ENCODE results near the gene SLC7A6.
A peak's percentile ranks its signal among the peaks of the same experiment; 100 is the strongest.

The SLC7A6 gene

GRCh38 chr16:68313116-68313515 lies 48.8 kb downstream of the SLC7A6 start:
- Histone ChIP-seq H3K9ac (ENCODE audit: low read depth in 1 of 2, low read length in 2 of 2) (no peak overlapping the region), H3K4me3 (ENCODE audit: low read length in 2 of 2) (no peak overlapping the region), H3K27me3 (ENCODE audit: control insufficient read depth in 2 of 2, insufficient read depth in 2 of 2, low read length in 2 of 2) (no peaks in the 10 kb centered on the region), H3K4me1 (ENCODE audit: control insufficient read depth in 2 of 2, insufficient read depth in 2 of 2, low read length in 2 of 2) (peaks cover 17 to 19% of the 10 kb centered on the region in 2 donors), H3K9me3 (ENCODE audit: control insufficient read depth in 2 of 2, low read length in 2 of 2) (no peaks in the 10 kb centered on the region), H3K27ac (ENCODE audit: low read depth in 2 of 2, low read length in 2 of 2) (no peak overlapping the region), H3K36me3 (ENCODE audit: control insufficient read depth in 2 of 2, insufficient read depth in 2 of 2, low read length in 2 of 2) (peaks cover 5 to 23% of the 10 kb centered on the region in 2 donors)

GRCh38 chr16:68319185-68319908 lies 55.0 kb downstream of the SLC7A6 start:
- no peaks in the 10 kb centered on the region for H3K27me3 ChIP-seq (ENCODE audit: control insufficient read depth in 2 of 2, insufficient read depth in 2 of 2, low read length in 2 of 2)
- no peak overlapping the region for H3K9ac ChIP-seq (ENCODE audit: low read depth in 1 of 2, low read length in 2 of 2)
- no peaks in the 10 kb centered on the region for H3K9me3 ChIP-seq (ENCODE audit: control insufficient read depth in 2 of 2, low read length in 2 of 2)
- no peak overlapping the region for H3K27ac ChIP-seq (ENCODE audit: low read depth in 2 of 2, low read length in 2 of 2)
- no peak overlapping the region for H3K4me3 ChIP-seq (ENCODE audit: low read length in 2 of 2)
- no peaks in the 10 kb centered on the region for H3K4me1 ChIP-seq (ENCODE audit: control insufficient read depth in 2 of 2, insufficient read depth in 2 of 2, low read length in 2 of 2)
- H3K36me3 ChIP-seq (ENCODE audit: control insufficient read depth in 2 of 2, insufficient read depth in 2 of 2, low read length in 2 of 2): peaks cover 14 to 34% of the 10 kb centered on the region in 2 donors

GRCh38 chr16:68324336-68324735 lies 60.0 kb downstream of the SLC7A6 start:
- Histone ChIP-seq H3K27me3 (ENCODE audit: control insufficient read depth in 2 of 2, insufficient read depth in 2 of 2, low read length in 2 of 2) (no peaks in the 10 kb centered on the region), H3K4me1 (ENCODE audit: control insufficient read depth in 2 of 2, insufficient read depth in 2 of 2, low read length in 2 of 2) (no peaks in the 10 kb centered on the region), H3K4me3 (ENCODE audit: low read length in 2 of 2) (no peak overlapping the region), H3K9me3 (ENCODE audit: control insufficient read depth in 2 of 2, low read length in 2 of 2) (no peaks in the 10 kb centered on the region), H3K9ac (ENCODE audit: low read depth in 1 of 2, low read length in 2 of 2) (no peak overlapping the region), H3K27ac (ENCODE audit: low read depth in 2 of 2, low read length in 2 of 2) (no peak overlapping the region), H3K36me3 (ENCODE audit: control insufficient read depth in 2 of 2, insufficient read depth in 2 of 2, low read length in 2 of 2) (peaks cover 19 to 36% of the 10 kb centered on the region in 2 donors)

GRCh38 chr16:68324780-68325357 lies 60.5 kb downstream of the SLC7A6 start:
- Histone ChIP-seq H3K4me1 (ENCODE audit: control insufficient read depth in 2 of 2, insufficient read depth in 2 of 2, low read length in 2 of 2) (no peaks in the 10 kb centered on the region), H3K27me3 (ENCODE audit: control insufficient read depth in 2 of 2, insufficient read depth in 2 of 2, low read length in 2 of 2) (no peaks in the 10 kb centered on the region), H3K9ac (ENCODE audit: low read depth in 1 of 2, low read length in 2 of 2) (no peak overlapping the region), H3K9me3 (ENCODE audit: control insufficient read depth in 2 of 2, low read length in 2 of 2) (no peaks in the 10 kb centered on the region), H3K36me3 (ENCODE audit: control insufficient read depth in 2 of 2, insufficient read depth in 2 of 2, low read length in 2 of 2) (peaks cover 18 to 32% of the 10 kb centered on the region in 2 donors), H3K4me3 (ENCODE audit: low read length in 2 of 2) (no peak overlapping the region), H3K27ac (ENCODE audit: low read depth in 2 of 2, low read length in 2 of 2) (no peak overlapping the region)

- no peaks in the 10 kb centered on the region for H3K4me1 ChIP-seq (ENCODE audit: control insufficient read depth in 2 of 2, insufficient read depth in 2 of 2, low read length in 2 of 2)
- no peaks in the 10 kb centered on the region for H3K9me3 ChIP-seq (ENCODE audit: control insufficient read depth in 2 of 2, low read length in 2 of 2)
- no peak overlapping the region for H3K9ac ChIP-seq (ENCODE audit: low read depth in 1 of 2, low read length in 2 of 2)
- peaks cover 16 to 23% of the 10 kb centered on the region in 2 donors for H3K36me3 ChIP-seq (ENCODE audit: control insufficient read depth in 2 of 2, insufficient read depth in 2 of 2, low read length in 2 of 2)
- H3K27ac ChIP-seq (ENCODE audit: low read depth in 2 of 2, low read length in 2 of 2): no peak overlapping the region
- no peaks in the 10 kb centered on the region for H3K27me3 ChIP-seq (ENCODE audit: control insufficient read depth in 2 of 2, insufficient read depth in 2 of 2, low read length in 2 of 2)
- H3K4me3 ChIP-seq (ENCODE audit: low read length in 2 of 2): no peak overlapping the region
These were observed 64.0 kb downstream of the SLC7A6 start for GRCh38 chr16:68328151-68328859.

- Histone ChIP-seq H3K36me3 (ENCODE audit: control insufficient read depth in 2 of 2, insufficient read depth in 2 of 2, low read length in 2 of 2) (peaks cover 13 to 23% of the 10 kb centered on the region in 2 donors), H3K4me1 (ENCODE audit: control insufficient read depth in 2 of 2, insufficient read depth in 2 of 2, low read length in 2 of 2) (no peaks in the 10 kb centered on the region), H3K27ac (ENCODE audit: low read depth in 2 of 2, low read length in 2 of 2) (no peak overlapping the region), H3K9me3 (ENCODE audit: control insufficient read depth in 2 of 2, low read length in 2 of 2) (no peaks in the 10 kb centered on the region), H3K27me3 (ENCODE audit: control insufficient read depth in 2 of 2, insufficient read depth in 2 of 2, low read length in 2 of 2) (no peaks in the 10 kb centered on the region), H3K9ac (ENCODE audit: low read depth in 1 of 2, low read length in 2 of 2) (no peak overlapping the region), H3K4me3 (ENCODE audit: low read length in 2 of 2) (no peak overlapping the region)
These were observed 64.6 kb downstream of the SLC7A6 start for GRCh38 chr16:68328860-68329390.

GRCh38 chr16:68331879-68332410 lies 67.6 kb downstream of the SLC7A6 start:
- Histone ChIP-seq H3K4me3 (ENCODE audit: low read length in 2 of 2) (no peak overlapping the region), H3K9me3 (ENCODE audit: control insufficient read depth in 2 of 2, low read length in 2 of 2) (no peaks in the 10 kb centered on the region), H3K4me1 (ENCODE audit: control insufficient read depth in 2 of 2, insufficient read depth in 2 of 2, low read length in 2 of 2) (peaks cover 0 to 2% of the 10 kb centered on the region in 2 donors), H3K9ac (ENCODE audit: low read depth in 1 of 2, low read length in 2 of 2) (no peak overlapping the region), H3K27ac (ENCODE audit: low read depth in 2 of 2, low read length in 2 of 2) (peak overlapping the region in 1 of 2 donors; percentile 33), H3K36me3 (ENCODE audit: control insufficient read depth in 2 of 2, insufficient read depth in 2 of 2, low read length in 2 of 2) (peaks cover 3% of the 10 kb centered on the region in 2 donors), H3K27me3 (ENCODE audit: control insufficient read depth in 2 of 2, insufficient read depth in 2 of 2, low read length in 2 of 2) (no peaks in the 10 kb centered on the region)

GRCh38 chr16:68332411-68333121 lies 68.2 kb downstream of the SLC7A6 start:
- H3K4me3 ChIP-seq (ENCODE audit: low read length in 2 of 2): no peak overlapping the region
- peaks cover 0 to 2% of the 10 kb centered on the region in 2 donors for H3K4me1 ChIP-seq (ENCODE audit: control insufficient read depth in 2 of 2, insufficient read depth in 2 of 2, low read length in 2 of 2)
- peak overlapping the region in 1 of 2 donors; percentile 33 for H3K27ac ChIP-seq (ENCODE audit: low read depth in 2 of 2, low read length in 2 of 2)
- H3K9ac ChIP-seq (ENCODE audit: low read depth in 1 of 2, low read length in 2 of 2): no peak overlapping the region
- no peaks in the 10 kb centered on the region for H3K9me3 ChIP-seq (ENCODE audit: control insufficient read depth in 2 of 2, low read length in 2 of 2)
- no peaks in the 10 kb centered on the region for H3K27me3 ChIP-seq (ENCODE audit: control insufficient read depth in 2 of 2, insufficient read depth in 2 of 2, low read length in 2 of 2)
- H3K36me3 ChIP-seq (ENCODE audit: control insufficient read depth in 2 of 2, insufficient read depth in 2 of 2, low read length in 2 of 2): peaks cover 7% of the 10 kb centered on the region in 2 donors

- H3K36me3 ChIP-seq (ENCODE audit: control insufficient read depth in 2 of 2, insufficient read depth in 2 of 2, low read length in 2 of 2): peaks cover 28 to 31% of the 10 kb centered on the region in 2 donors
These were observed 70.8 kb downstream of the SLC7A6 start for GRCh38 chr16:68335175-68335574.

More at GRCh38 chr16:68335175-68335574, 70.8 kb downstream of the SLC7A6 start:
- Histone ChIP-seq H3K9ac (ENCODE audit: low read depth in 1 of 2, low read length in 2 of 2) (no peak overlapping the region), H3K4me1 (ENCODE audit: control insufficient read depth in 2 of 2, insufficient read depth in 2 of 2, low read length in 2 of 2) (peaks cover 0 to 2% of the 10 kb centered on the region in 2 donors), H3K4me3 (ENCODE audit: low read length in 2 of 2) (no peak overlapping the region), H3K27ac (ENCODE audit: low read depth in 2 of 2, low read length in 2 of 2) (no peak overlapping the region), H3K27me3 (ENCODE audit: control insufficient read depth in 2 of 2, insufficient read depth in 2 of 2, low read length in 2 of 2) (no peaks in the 10 kb centered on the region), H3K9me3 (ENCODE audit: control insufficient read depth in 2 of 2, low read length in 2 of 2) (no peaks in the 10 kb centered on the region)

All from mucosa of rectum (tissue), 2 donors.